ENCODE measurements around the gene DCC. TPM values are rescaled to one million over a fixed set of nuclear protein-coding genes. Genes with fewer than 3 reads are reported as not detected.
A peak's percentile ranks its signal among the peaks of the same experiment; 100 is the strongest.

The DCC gene
- total and polyA plus RNA-seq, 7 experiments from 2014 or later = not detected

- no peaks in the 10 kb centered on the region for H3K27me3 ChIP-seq (ENCODE audit: control insufficient read depth in 2 of 2, insufficient read depth in 2 of 2, low read length in 2 of 2)
- Mint-ChIP-seq H3K4me1 (no peaks in the 10 kb centered on the region), H3K27ac (no peak overlapping the region), H3K36me3 (no peaks in the 10 kb centered on the region), H3K9me3 (peaks cover 0 to 4% (median 0%) of the 10 kb centered on the region in 11 donors), H3K27me3 (no peaks in the 10 kb centered on the region), H3K4me3 (no peak overlapping the region)
- no peak overlapping the region for H3K27ac ChIP-seq (ENCODE audit: low read depth, low read length)
- no peaks in the 10 kb centered on the region for H3K4me1 ChIP-seq (ENCODE audit: control insufficient read depth in 2 of 2, insufficient read depth in 2 of 2, low read length in 2 of 2)
- no peak for ATAC-seq
- no peaks in the 10 kb centered on the region for H3K36me3 ChIP-seq (ENCODE audit: control insufficient read depth in 2 of 3, insufficient read depth in 3 of 3, low read length in 3 of 3)
- H3K9me3 ChIP-seq (ENCODE audit: control insufficient read depth in 2 of 3, low read length in 3 of 3) = no peaks in the 10 kb centered on the region
- no peak for DNase-seq
- no peak overlapping the region for H3K4me3 ChIP-seq (ENCODE audit: low read length)
- intact Hi-C loops (cut with micrococcal nuclease) = no loop called here
- POLR2A ChIA-PET = no interaction called here
- CTCF ChIA-PET = no interaction called here
These were observed 227.4 kb downstream of the DCC start for GRCh38 chr18:52567360-52567759.

- DNase-seq (no peak), ATAC-seq (no peak)
- H3K27me3 ChIP-seq (ENCODE audit: control insufficient read depth in 2 of 2, insufficient read depth in 2 of 2, low read length in 2 of 2) = no peaks in the 10 kb centered on the region
- ChIA-PET POLR2A (no interaction called here), CTCF (no interaction called here)
- Mint-ChIP-seq H3K36me3 (no peaks in the 10 kb centered on the region), H3K27me3 (no peaks in the 10 kb centered on the region), H3K4me3 (no peak overlapping the region), H3K27ac (peak overlapping the region in 1 of 9 donors; percentile 0), H3K9me3 (peaks cover 0 to 4% (median 0%) of the 10 kb centered on the region in 11 donors), H3K4me1 (no peaks in the 10 kb centered on the region)
- H3K4me3 ChIP-seq (ENCODE audit: low read length) = no peak overlapping the region
- no peaks in the 10 kb centered on the region for H3K36me3 ChIP-seq (ENCODE audit: control insufficient read depth in 2 of 3, insufficient read depth in 3 of 3, low read length in 3 of 3)
- intact Hi-C loops (cut with micrococcal nuclease) = no loop called here
- H3K27ac ChIP-seq (ENCODE audit: low read depth, low read length) = no peak overlapping the region
- H3K9me3 ChIP-seq (ENCODE audit: control insufficient read depth in 2 of 3, low read length in 3 of 3) = no peaks in the 10 kb centered on the region
- no peaks in the 10 kb centered on the region for H3K4me1 ChIP-seq (ENCODE audit: control insufficient read depth in 2 of 2, insufficient read depth in 2 of 2, low read length in 2 of 2)
These were observed 229.5 kb downstream of the DCC start for GRCh38 chr18:52569492-52569891.

DNA sequence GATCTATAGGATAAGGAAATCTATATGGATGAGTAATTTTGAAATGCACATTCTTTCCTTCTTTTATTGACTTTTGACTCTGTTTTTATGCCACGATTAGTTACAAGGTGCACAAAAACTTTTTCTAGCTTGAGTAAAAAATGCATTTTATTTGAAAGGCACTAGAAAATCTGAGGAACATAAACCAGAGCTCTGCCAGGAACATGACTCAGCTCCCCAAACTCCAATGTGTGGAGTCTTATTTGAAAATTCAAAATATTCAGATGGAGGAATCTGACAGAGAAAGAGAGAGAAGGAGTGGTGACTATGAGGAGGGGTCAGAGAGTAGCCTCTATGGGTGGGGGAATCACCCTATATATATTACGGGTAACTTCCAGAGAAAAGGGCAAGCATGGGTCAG lies 231.0 kb downstream of the DCC start:
- Histone ChIP-seq H3K4me1 (ENCODE audit: control insufficient read depth in 2 of 2, insufficient read depth in 2 of 2, low read length in 2 of 2) (no peaks in the 10 kb centered on the region), H3K27ac (ENCODE audit: low read depth, low read length) (no peak overlapping the region), H3K36me3 (ENCODE audit: control insufficient read depth in 2 of 3, insufficient read depth in 3 of 3, low read length in 3 of 3) (no peaks in the 10 kb centered on the region), H3K9me3 (ENCODE audit: control insufficient read depth in 2 of 3, low read length in 3 of 3) (no peaks in the 10 kb centered on the region), H3K27me3 (ENCODE audit: control insufficient read depth in 2 of 2, insufficient read depth in 2 of 2, low read length in 2 of 2) (no peaks in the 10 kb centered on the region), H3K4me3 (ENCODE audit: low read length) (no peak overlapping the region)
- Mint-ChIP-seq H3K27ac (no peak overlapping the region), H3K27me3 (no peaks in the 10 kb centered on the region), H3K4me1 (no peaks in the 10 kb centered on the region), H3K36me3 (no peaks in the 10 kb centered on the region), H3K9me3 (peaks cover 0 to 4% (median 0%) of the 10 kb centered on the region in 11 donors), H3K4me3 (no peak overlapping the region)
- CTCF ChIA-PET = no interaction called here
- intact Hi-C loops (cut with micrococcal nuclease) = no loop called here
- ATAC-seq (no peak), DNase-seq (no peak)
- POLR2A ChIA-PET = no interaction called here

DNA sequence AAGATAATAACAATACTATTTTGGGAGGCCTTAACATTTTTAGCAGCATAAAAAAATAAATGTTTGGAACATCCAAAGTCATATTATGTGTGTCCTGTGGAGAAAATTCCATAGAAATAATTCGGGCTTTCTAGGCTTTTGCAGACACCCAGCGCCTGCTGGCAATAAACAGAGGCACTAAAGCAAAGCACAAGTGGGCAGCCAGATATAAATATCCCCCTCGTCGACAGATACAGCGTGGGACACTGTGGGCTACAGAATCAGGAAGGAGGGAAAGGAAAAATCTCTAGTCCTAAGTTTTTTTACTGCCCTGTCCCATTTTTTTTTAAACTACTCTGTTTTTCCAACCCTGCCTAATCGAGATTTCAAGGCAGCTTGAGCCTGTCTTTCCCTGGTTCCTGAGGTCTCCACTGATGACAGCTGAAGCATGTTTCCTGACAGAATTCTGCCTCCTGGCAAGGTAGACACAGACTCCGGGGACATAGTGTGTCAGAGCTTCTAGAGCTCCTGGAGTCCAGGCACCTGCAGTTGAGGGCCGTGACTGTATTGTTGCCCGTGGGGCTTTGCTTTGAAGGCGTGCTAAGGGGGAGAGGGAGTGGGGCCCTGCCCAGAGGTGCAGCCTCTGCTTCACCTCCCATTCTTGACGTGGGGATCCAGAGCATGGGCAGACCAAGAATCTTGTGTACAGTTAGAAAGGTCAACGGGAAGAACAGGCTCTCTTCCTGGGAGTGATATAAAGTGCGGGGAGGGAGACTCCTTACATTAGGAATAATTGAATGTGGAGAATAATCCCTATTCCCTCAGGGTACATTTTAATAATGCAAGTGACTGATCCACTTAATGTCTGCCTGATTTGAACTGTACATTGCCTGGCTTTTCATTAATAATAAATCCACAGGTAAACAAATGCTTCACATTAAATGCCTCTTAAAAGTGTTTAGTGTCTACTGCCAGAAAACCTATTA lies 232.3 kb downstream of the DCC start:
- DNase-seq (no peak), ATAC-seq (no peak)
- CTCF ChIA-PET = no interaction called here
- no peak overlapping the region for H3K4me3 Mint-ChIP-seq
- H3K4me3 ChIP-seq (ENCODE audit: low read length) = no peak overlapping the region
- no peaks in the 10 kb centered on the region for H3K9me3 ChIP-seq (ENCODE audit: control insufficient read depth in 2 of 3, low read length in 3 of 3)
- H3K4me1 Mint-ChIP-seq = no peaks in the 10 kb centered on the region
- H3K27me3 Mint-ChIP-seq = no peaks in the 10 kb centered on the region
- POLR2A ChIA-PET = no interaction called here
- intact Hi-C loops (cut with micrococcal nuclease) = no loop called here
- no peaks in the 10 kb centered on the region for H3K36me3 ChIP-seq (ENCODE audit: control insufficient read depth in 2 of 3, insufficient read depth in 3 of 3, low read length in 3 of 3)
- H3K36me3 Mint-ChIP-seq = no peaks in the 10 kb centered on the region
- H3K27ac Mint-ChIP-seq = no peak overlapping the region
- no peak overlapping the region for H3K27ac ChIP-seq (ENCODE audit: low read depth, low read length)
- peaks cover 0 to 5% (median 2%) of the 10 kb centered on the region in 11 donors for H3K9me3 Mint-ChIP-seq
- no peaks in the 10 kb centered on the region for H3K4me1 ChIP-seq (ENCODE audit: control insufficient read depth in 2 of 2, insufficient read depth in 2 of 2, low read length in 2 of 2)
- no peaks in the 10 kb centered on the region for H3K27me3 ChIP-seq (ENCODE audit: control insufficient read depth in 2 of 2, insufficient read depth in 2 of 2, low read length in 2 of 2)

DNA sequence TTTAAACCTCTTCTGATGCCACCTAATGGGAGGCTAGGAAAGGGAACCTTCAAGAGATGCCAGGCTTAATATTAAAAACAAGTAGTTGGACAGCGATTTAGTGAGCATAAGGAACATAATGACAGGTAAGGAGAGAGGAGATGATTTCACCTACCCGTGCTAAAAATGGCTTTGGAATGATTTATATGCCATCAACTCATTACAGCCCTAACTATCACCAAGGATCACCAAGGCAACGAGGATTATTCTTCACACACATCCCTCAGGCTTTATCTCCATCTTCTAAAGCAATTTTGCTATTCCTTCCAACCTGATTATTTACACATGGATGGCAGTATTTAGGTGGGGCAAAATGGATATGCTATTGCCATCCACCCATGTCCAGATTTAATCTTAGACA lies 237.8 kb downstream of the DCC start:
- H3K4me3 ChIP-seq (ENCODE audit: low read length) = no peak overlapping the region
- DNase-seq = no peak
- no peak overlapping the region for H3K27ac Mint-ChIP-seq
- H3K36me3 ChIP-seq (ENCODE audit: control insufficient read depth in 2 of 3, insufficient read depth in 3 of 3, low read length in 3 of 3) = no peaks in the 10 kb centered on the region
- no peaks in the 10 kb centered on the region for H3K4me1 Mint-ChIP-seq
- CTCF ChIA-PET = no interaction called here
- no peaks in the 10 kb centered on the region for H3K27me3 Mint-ChIP-seq
- intact Hi-C loops (cut with micrococcal nuclease) = no loop called here
- no peak for ATAC-seq
- H3K9me3 Mint-ChIP-seq = peaks cover 0 to 5% (median 2%) of the 10 kb centered on the region in 11 donors
- no peak overlapping the region for H3K4me3 Mint-ChIP-seq
- H3K9me3 ChIP-seq (ENCODE audit: control insufficient read depth in 2 of 3, low read length in 3 of 3) = no peaks in the 10 kb centered on the region
- no peaks in the 10 kb centered on the region for H3K4me1 ChIP-seq (ENCODE audit: control insufficient read depth in 2 of 2, insufficient read depth in 2 of 2, low read length in 2 of 2)
- H3K36me3 Mint-ChIP-seq = no peaks in the 10 kb centered on the region
- H3K27me3 ChIP-seq (ENCODE audit: control insufficient read depth in 2 of 2, insufficient read depth in 2 of 2, low read length in 2 of 2) = no peaks in the 10 kb centered on the region
- POLR2A ChIA-PET = no interaction called here
- H3K27ac ChIP-seq (ENCODE audit: low read depth, low read length) = no peak overlapping the region

DNA sequence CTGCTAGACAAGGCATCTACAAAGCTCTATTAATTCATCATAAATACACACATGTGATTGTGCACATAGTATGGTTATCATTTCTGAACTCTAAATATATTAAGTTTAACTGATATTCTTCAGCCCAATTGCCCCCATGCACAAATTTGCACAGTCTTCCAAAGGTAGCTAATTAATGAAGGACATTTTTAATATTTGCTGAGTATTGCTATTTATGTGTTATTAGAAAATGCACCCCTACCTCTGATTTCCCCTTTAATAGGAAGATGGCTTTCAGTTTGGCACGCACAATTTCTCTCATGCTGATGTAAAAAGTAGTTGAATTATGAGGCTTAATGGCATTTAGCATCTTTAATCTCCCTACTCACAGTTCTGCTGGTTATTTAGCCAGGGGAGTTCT lies 242.1 kb downstream of the DCC start:
- no peaks in the 10 kb centered on the region for H3K4me1 ChIP-seq (ENCODE audit: control insufficient read depth in 2 of 2, insufficient read depth in 2 of 2, low read length in 2 of 2)
- no peaks in the 10 kb centered on the region for H3K9me3 ChIP-seq (ENCODE audit: control insufficient read depth in 2 of 3, low read length in 3 of 3)
- intact Hi-C loops (cut with micrococcal nuclease) = no loop called here
- no peaks in the 10 kb centered on the region for H3K36me3 Mint-ChIP-seq
- H3K9me3 Mint-ChIP-seq = peaks cover 0 to 7% (median 2%) of the 10 kb centered on the region in 11 donors
- H3K27ac Mint-ChIP-seq = no peak overlapping the region
- H3K36me3 ChIP-seq (ENCODE audit: control insufficient read depth in 2 of 3, insufficient read depth in 3 of 3, low read length in 3 of 3) = no peaks in the 10 kb centered on the region
- POLR2A ChIA-PET = no interaction called here
- no peaks in the 10 kb centered on the region for H3K27me3 ChIP-seq (ENCODE audit: control insufficient read depth in 2 of 2, insufficient read depth in 2 of 2, low read length in 2 of 2)
- DNase-seq = no peak
- H3K27ac ChIP-seq (ENCODE audit: low read depth, low read length) = no peak overlapping the region
- no peaks in the 10 kb centered on the region for H3K27me3 Mint-ChIP-seq
- no peaks in the 10 kb centered on the region for H3K4me1 Mint-ChIP-seq
- CTCF ChIA-PET = no interaction called here
- no peak overlapping the region for H3K4me3 ChIP-seq (ENCODE audit: low read length)
- H3K4me3 Mint-ChIP-seq = no peak overlapping the region
- ATAC-seq = no peak

DNA sequence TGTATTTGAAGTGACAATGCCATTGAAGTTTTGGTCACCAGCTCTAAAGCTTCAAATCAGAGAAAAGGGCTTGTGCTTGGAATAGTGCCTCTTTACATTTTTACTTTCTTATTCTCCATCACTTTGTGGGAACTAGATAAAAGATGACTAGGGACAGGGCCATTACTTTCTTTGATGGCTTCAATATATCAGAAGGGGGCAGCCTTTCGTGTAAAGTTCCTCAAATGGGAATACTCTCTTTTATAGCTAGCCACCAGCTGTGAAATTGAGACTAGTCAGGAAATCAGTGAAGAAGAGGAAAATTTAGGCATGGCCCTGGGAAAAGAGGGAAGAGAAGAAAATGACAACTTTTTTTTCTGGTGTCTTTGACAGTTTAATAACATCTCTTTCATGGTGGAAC lies 242.5 kb downstream of the DCC start:
- peaks cover 0 to 10% (median 3%) of the 10 kb centered on the region in 11 donors for H3K9me3 Mint-ChIP-seq
- no peaks in the 10 kb centered on the region for H3K27me3 Mint-ChIP-seq
- Histone ChIP-seq H3K9me3 (ENCODE audit: control insufficient read depth in 2 of 3, low read length in 3 of 3) (no peaks in the 10 kb centered on the region), H3K27ac (ENCODE audit: low read depth, low read length) (no peak overlapping the region), H3K36me3 (ENCODE audit: control insufficient read depth in 2 of 3, insufficient read depth in 3 of 3, low read length in 3 of 3) (no peaks in the 10 kb centered on the region), H3K27me3 (ENCODE audit: control insufficient read depth in 2 of 2, insufficient read depth in 2 of 2, low read length in 2 of 2) (no peaks in the 10 kb centered on the region), H3K4me3 (ENCODE audit: low read length) (no peak overlapping the region), H3K4me1 (ENCODE audit: control insufficient read depth in 2 of 2, insufficient read depth in 2 of 2, low read length in 2 of 2) (no peaks in the 10 kb centered on the region)
- H3K4me3 Mint-ChIP-seq = no peak overlapping the region
- H3K36me3 Mint-ChIP-seq = peaks cover 0 to 3% (median 0%) of the 10 kb centered on the region in 5 donors
- CTCF ChIA-PET = no interaction called here
- ATAC-seq (no peak), DNase-seq (no peak)
- H3K27ac Mint-ChIP-seq = no peak overlapping the region
- H3K4me1 Mint-ChIP-seq = no peaks in the 10 kb centered on the region
- POLR2A ChIA-PET = no interaction called here
- intact Hi-C loops (cut with micrococcal nuclease) = no loop called here

Data from naive thymus-derived CD4-positive, alpha-beta T cell (primary cell).